Measurements from ENCODE around the gene TYW1.
"Not testable (repeated sequence)": the region's sequence is repeated elsewhere in the genome, so short reads cannot be mapped to it uniquely, and the experiment has no call there.

Gene TYW1

GRCh38 chr7:67042781-67043558 is 46.3 kb downstream of the TYW1 start:
- not testable (repeated sequence) for DNase-seq (ENCODE audit: extremely low read depth in 1 of 2, low read depth in 1 of 2)

- not testable (repeated sequence) for DNase-seq (ENCODE audit: extremely low read depth in 1 of 2, low read depth in 1 of 2)
These were observed 46.9 kb downstream of the TYW1 start for GRCh38 chr7:67043559-67043930.

GRCh38 chr7:67045496-67045995 is 48.9 kb downstream of the TYW1 start:
- no peak for DNase-seq (ENCODE audit: extremely low read depth in 1 of 2, low read depth in 1 of 2)

GRCh38 chr7:67046819-67047218 is 50.2 kb downstream of the TYW1 start:
- not testable (repeated sequence) for DNase-seq (ENCODE audit: extremely low read depth in 1 of 2, low read depth in 1 of 2)

- DNase-seq (ENCODE audit: extremely low read depth in 1 of 2, low read depth in 1 of 2), result not testable (repeated sequence)
These were observed 53.3 kb downstream of the TYW1 start for GRCh38 chr7:67049908-67050307.

- DNase-seq (ENCODE audit: extremely low read depth in 1 of 2, low read depth in 1 of 2), result not testable (repeated sequence)
These were observed 55.5 kb downstream of the TYW1 start for GRCh38 chr7:67052161-67052560.

GRCh38 chr7:67056683-67057082 is 60.0 kb downstream of the TYW1 start:
- DNase-seq (ENCODE audit: extremely low read depth in 1 of 2, low read depth in 1 of 2), result no peak

GRCh38 chr7:67061321-67061720 is 64.7 kb downstream of the TYW1 start:
- not testable (repeated sequence) for DNase-seq (ENCODE audit: extremely low read depth in 1 of 2, low read depth in 1 of 2)

- DNase-seq (ENCODE audit: extremely low read depth in 1 of 2, low read depth in 1 of 2), result not testable (repeated sequence)
These were observed 66.2 kb downstream of the TYW1 start for GRCh38 chr7:67062802-67063201.

- not testable (repeated sequence) for DNase-seq (ENCODE audit: extremely low read depth in 1 of 2, low read depth in 1 of 2)
These were observed 70.5 kb downstream of the TYW1 start for GRCh38 chr7:67066950-67067622.

GRCh38 chr7:67076120-67076519 is 79.5 kb downstream of the TYW1 start:
- not testable (repeated sequence) for DNase-seq (ENCODE audit: extremely low read depth in 1 of 2, low read depth in 1 of 2)

GRCh38 chr7:67082880-67083279 is 86.2 kb downstream of the TYW1 start:
- DNase-seq (ENCODE audit: extremely low read depth in 1 of 2, low read depth in 1 of 2), result not testable (repeated sequence)

GRCh38 chr7:67089261-67089660 is 92.6 kb downstream of the TYW1 start:
- not testable (repeated sequence) for DNase-seq (ENCODE audit: extremely low read depth in 1 of 2, low read depth in 1 of 2)

GRCh38 chr7:67091053-67091452 is 94.4 kb downstream of the TYW1 start:
- DNase-seq (ENCODE audit: extremely low read depth in 1 of 2, low read depth in 1 of 2), result not testable (repeated sequence)

- not testable (repeated sequence) for DNase-seq (ENCODE audit: extremely low read depth in 1 of 2, low read depth in 1 of 2)
These were observed 101.4 kb downstream of the TYW1 start for GRCh38 chr7:67098031-67098430.

GRCh38 chr7:67099406-67099805 is 102.8 kb downstream of the TYW1 start:
- not testable (repeated sequence) for DNase-seq (ENCODE audit: extremely low read depth in 1 of 2, low read depth in 1 of 2)

GRCh38 chr7:67100038-67100437 is 103.4 kb downstream of the TYW1 start:
- DNase-seq (ENCODE audit: extremely low read depth in 1 of 2, low read depth in 1 of 2), result not testable (repeated sequence)

GRCh38 chr7:67100956-67101361 is 104.3 kb downstream of the TYW1 start:
- no peak for DNase-seq (ENCODE audit: extremely low read depth in 1 of 2, low read depth in 1 of 2)

- DNase-seq (ENCODE audit: extremely low read depth in 1 of 2, low read depth in 1 of 2), result not testable (repeated sequence)
These were observed 108.3 kb downstream of the TYW1 start for GRCh38 chr7:67104937-67105336.

- DNase-seq (ENCODE audit: extremely low read depth in 1 of 2, low read depth in 1 of 2), result no peak
These were observed 108.7 kb downstream of the TYW1 start for GRCh38 chr7:67105377-67105776.

GRCh38 chr7:67106255-67106654 is 109.6 kb downstream of the TYW1 start:
- not testable (repeated sequence) for DNase-seq (ENCODE audit: extremely low read depth in 1 of 2, low read depth in 1 of 2)

GRCh38 chr7:67111342-67111741 is 114.7 kb downstream of the TYW1 start:
- not testable (repeated sequence) for DNase-seq (ENCODE audit: extremely low read depth in 1 of 2, low read depth in 1 of 2)
